PC-3 (cell line): ENCODE results near the gene AAMP. TPM values are rescaled to one million over a fixed set of nuclear protein-coding genes. Genes with fewer than 3 reads are reported as not detected.

Source experiments
- ATAC-seq: fragments of 200-7000 bp; cut with Tn5 transposase; 2 replicates; pipeline ENCODE4 v1.9.1; 2020; ENCODE audit warnings: mild to moderate bottlenecking, moderate library complexity
- BruUV-seq: library from RNA; stranded (reverse); fragments of 400-500 nt; replicated peaks from 2 replicates; lab custom pipeline; 2021; lab: Mats Ljungman, UMichigan
- CTCF ChIA-PET: fragments of 300-600 bp; sonication (Branson Sonifier 250); formaldehyde crosslinking; loops from one replicate; lab custom pipeline; 2022; ENCODE audit warnings: antibody characterized with exemption; lab: Charles Lee
- POLR2A ChIA-PET: fragments of 300-600 bp; sonication (Branson Sonifier 250); formaldehyde crosslinking; loops from one replicate; lab custom pipeline; 2022; ENCODE audit warnings: antibody characterized with exemption; ENCODE audit not compliant: unreplicated experiment; lab: Charles Lee
- DNase-seq: peaks from one replicate; pipeline ENCODE4 v3.0.0-alpha.2; 2015
- H2AFZ ChIP-seq: fragments of 300-600 bp; sonication (generic); 2 replicates; pipeline ENCODE4 v1.6.0; 2016; ENCODE audit warnings: antibody characterized with exemption, low read length
- H3F3A ChIP-seq: fragments of 300-600 bp; sonication (generic); one replicate; pipeline ENCODE4 v1.6.0; 2017; ENCODE audit warnings: antibody characterized with exemption, low read length, control low read depth, mild to moderate bottlenecking; ENCODE audit not compliant: unreplicated experiment
- H3K27ac ChIP-seq: fragments of 300-600 bp; sonication (generic); 2 replicates; pipeline ENCODE4 v1.5.1; 2016; ENCODE audit warnings: mild to moderate bottlenecking, low read length
- H3K27me3 ChIP-seq: fragments of 300-600 bp; sonication (generic); 2 replicates; pipeline ENCODE4 v1.6.1; 2016; ENCODE audit warnings: low read length, mixed read lengths
- H3K36me3 ChIP-seq: fragments of 300-600 bp; sonication (generic); 2 replicates; pipeline ENCODE4 v1.6.1; 2016; ENCODE audit warnings: low read depth, mixed run types, low read length, mixed read lengths
- H3K4me1 ChIP-seq: fragments of 300-600 bp; sonication (generic); 2 replicates; pipeline ENCODE4 v1.5.1; 2016; ENCODE audit warnings: low read length; ENCODE audit not compliant: insufficient read depth
- H3K4me2 ChIP-seq: fragments of 300-600 bp; sonication (generic); 2 replicates; pipeline ENCODE4 v1.6.0; 2016; ENCODE audit warnings: low read length
- H3K4me3 ChIP-seq: fragments of 300-600 bp; sonication (generic); 2 replicates; pipeline ENCODE4 v1.5.1; 2016; ENCODE audit warnings: mild to moderate bottlenecking, low read length, mixed read lengths
- H3K79me2 ChIP-seq: fragments of 300-600 bp; sonication (generic); 2 replicates; pipeline ENCODE4 v1.6.1; 2017; ENCODE audit warnings: low read length, mixed read lengths
- H3K9ac ChIP-seq: fragments of 300-600 bp; sonication (generic); 2 replicates; pipeline ENCODE4 v1.6.0; 2016; ENCODE audit warnings: mild to moderate bottlenecking, low read length
- H3K9me2 ChIP-seq: fragments of 300-600 bp; sonication (generic); replicated peaks from 2 replicates; pipeline ENCODE4 v1.6.1; 2016; ENCODE audit warnings: mixed run types, low read length, mixed read lengths
- H3K9me3 ChIP-seq: fragments of 300-600 bp; sonication (generic); 2 replicates; pipeline ENCODE4 v1.6.1; 2016; ENCODE audit warnings: low read length, mixed read lengths
- H4K20me1 ChIP-seq: fragments of 300-600 bp; sonication (generic); 2 replicates; pipeline ENCODE4 v1.6.1; 2016; ENCODE audit warnings: low read length, mixed read lengths
- CTCF ChIP-seq: fragments of 300-600 bp; sonication (generic); conservative IDR thresholded peaks from 2 replicates; pipeline ENCODE4 v1.5.1; 2017; ENCODE audit warnings: antibody characterized with exemption, low read depth, mild to moderate bottlenecking, low read length
- EZH2 ChIP-seq: fragments of 300-600 bp; sonication (generic); IDR thresholded peaks from one replicate; pipeline ENCODE4 v1.6.1; 2017; ENCODE audit warnings: antibody characterized with exemption, mild to moderate bottlenecking, low read length; ENCODE audit not compliant: unreplicated experiment
- EZH2phosphoT487 ChIP-seq: fragments of 300-600 bp; sonication (generic); IDR thresholded peaks from 2 replicates; pipeline ENCODE4 v1.6.1; 2018; ENCODE audit warnings: mild to moderate bottlenecking, antibody characterized with exemption, low read length, borderline replicate concordance
- intact Hi-C: fragments of 100-400 bp; cut with micrococcal nuclease; formaldehyde crosslinking; loops from 2 replicates; pipeline ENCODE4 v1.9.0; 2023
- total RNA-seq: library from RNA; depleted of rRNA; stranded (reverse); fragments of >200 nt; gene quantifications from 2 replicates; pipeline ENCODE4 v1.2.3, GENCODE V29; 2014

Gene AAMP
- total RNA-seq, 1 experiment from 2014 or later = 272 TPM

- no peak for DNase-seq
- CTCF ChIA-PET = interaction anchor here (0.6 kb wide), 1 partner anchor 68 kb away, joined by 5 read pairs; no protein-coding TSS in a partner anchor
- H3F3A ChIP-seq = no peaks in the 10 kb centered on the region
- no peak overlapping the region for H2AFZ ChIP-seq
- no peak overlapping the region for H3K9ac ChIP-seq
- no peak overlapping the region for H3K4me2 ChIP-seq
- no peaks in the 10 kb centered on the region for H4K20me1 ChIP-seq
- H3K4me1 ChIP-seq = no peaks in the 10 kb centered on the region
- TF ChIP-seq CTCF = no peak
- no peak for TF ChIP-seq EZH2phosphoT487
- TF ChIP-seq EZH2 = no peak
- H3K4me3 ChIP-seq = no peak overlapping the region
- POLR2A ChIA-PET = no interaction called here
- ATAC-seq = no peak
- H3K36me3 ChIP-seq = peaks cover 36% of the 10 kb centered on the region
- H3K9me2 ChIP-seq = no peaks in the 10 kb centered on the region
- BruUV-seq = no TSS peak
- no peaks in the 10 kb centered on the region for H3K9me3 ChIP-seq
- no peaks in the 10 kb centered on the region for H3K79me2 ChIP-seq
- no peak overlapping the region for H3K27ac ChIP-seq
- H3K27me3 ChIP-seq = no peaks in the 10 kb centered on the region
- intact Hi-C loops = loop anchor here (1.0 kb wide), 1 partner anchor 70 kb away; no protein-coding TSS in a partner anchor
Observed at GRCh38 chr2:218256612-218257350, 13.2 kb downstream of the AAMP start.

DNA sequence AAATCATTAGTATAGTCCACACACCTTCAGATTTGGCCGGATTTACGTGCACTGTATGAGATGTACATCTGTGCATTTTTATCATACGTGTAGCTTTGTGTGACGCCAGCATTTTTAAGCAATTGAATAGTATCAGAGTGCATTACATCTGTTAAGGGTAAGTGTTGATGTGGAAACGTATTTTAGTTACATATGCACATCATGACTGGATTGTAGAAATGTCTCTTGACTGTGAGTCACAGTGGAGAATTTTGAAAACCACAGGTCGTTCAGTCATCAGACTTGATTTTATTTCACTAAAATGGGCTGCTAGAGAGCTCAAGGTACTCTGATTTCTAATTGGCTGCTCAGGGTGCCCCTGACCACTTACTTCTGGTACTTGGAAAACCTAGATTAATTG is 14.5 kb downstream of the AAMP start:
- no peak overlapping the region for H3K4me2 ChIP-seq
- no peaks in the 10 kb centered on the region for H3K9me2 ChIP-seq
- no peaks in the 10 kb centered on the region for H3K79me2 ChIP-seq
- CTCF ChIA-PET = no interaction called here
- H3K4me3 ChIP-seq = no peak overlapping the region
- intact Hi-C loops = no loop called here
- POLR2A ChIA-PET = no interaction called here
- H3K27ac ChIP-seq = no peak overlapping the region
- no peaks in the 10 kb centered on the region for H3K4me1 ChIP-seq
- H3K9me3 ChIP-seq = no peaks in the 10 kb centered on the region
- no TSS peak for BruUV-seq
- ATAC-seq (no peak), DNase-seq (no peak)
- no peaks in the 10 kb centered on the region for H4K20me1 ChIP-seq
- TF ChIP-seq EZH2 = no peak
- no peak for TF ChIP-seq EZH2phosphoT487
- no peak for TF ChIP-seq CTCF
- H3K27me3 ChIP-seq = no peaks in the 10 kb centered on the region
- H3K36me3 ChIP-seq = peaks cover 41% of the 10 kb centered on the region
- no peaks in the 10 kb centered on the region for H3F3A ChIP-seq
- no peak overlapping the region for H3K9ac ChIP-seq
- no peak overlapping the region for H2AFZ ChIP-seq

DNA sequence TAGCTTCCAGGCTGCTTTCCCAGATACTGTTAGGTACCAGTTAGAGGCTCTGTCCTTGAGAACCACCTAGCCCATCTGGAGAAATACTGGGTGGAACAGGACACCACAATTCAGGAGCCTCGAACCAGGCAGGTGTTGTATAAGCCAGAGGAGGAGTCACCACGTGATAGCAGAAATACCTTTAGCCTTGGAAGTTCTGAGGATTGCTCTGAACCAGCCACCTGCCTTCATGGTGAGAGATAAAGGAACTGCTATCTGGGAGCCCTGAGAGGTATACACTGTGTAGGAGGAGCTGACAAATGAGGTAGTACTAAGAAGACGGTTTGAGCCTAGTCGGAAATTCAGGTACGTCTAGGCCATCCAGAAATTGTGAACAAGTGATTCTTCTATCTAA is 16.7 kb downstream of the AAMP start:
- H3K4me3 ChIP-seq = no peak overlapping the region
- ATAC-seq = no peak
- peaks cover 58% of the 10 kb centered on the region for H3K36me3 ChIP-seq
- ChIA-PET POLR2A (interaction anchor here (0.7 kb wide), 1 partner anchor 16 kb away, joined by 18 read pairs; no protein-coding TSS in a partner anchor), CTCF (no interaction called here)
- TF ChIP-seq EZH2phosphoT487 (no peak), EZH2 (no peak), CTCF (no peak)
- no peaks in the 10 kb centered on the region for H3K79me2 ChIP-seq
- no peaks in the 10 kb centered on the region for H3K9me3 ChIP-seq
- H3F3A ChIP-seq = no peaks in the 10 kb centered on the region
- DNase-seq = no peak
- no peaks in the 10 kb centered on the region for H3K4me1 ChIP-seq
- H3K9me2 ChIP-seq = no peaks in the 10 kb centered on the region
- H2AFZ ChIP-seq = no peak overlapping the region
- H3K27me3 ChIP-seq = no peaks in the 10 kb centered on the region
- no peak overlapping the region for H3K9ac ChIP-seq
- H3K27ac ChIP-seq = no peak overlapping the region
- BruUV-seq = no TSS peak
- intact Hi-C loops = no loop called here
- H3K4me2 ChIP-seq = no peak overlapping the region
- no peaks in the 10 kb centered on the region for H4K20me1 ChIP-seq
